Lung (tissue), 12 donors: ENCODE results near the gene TJP1. TPM values are rescaled to one million over a fixed set of nuclear protein-coding genes. Genes with fewer than 3 reads are reported as not detected.

Experiments used
- ATAC-seq: fragments of 200-7000 bp; cut with Tn5 transposase; one replicate; pipeline ENCODE4 v1.9.1; 2020; ENCODE audit warnings: moderate number of reproducible peaks; ENCODE audit not compliant: insufficient read depth, low FRiP score
- DNase-seq, 3 donors: peaks; one replicate each; pipeline ENCODE4 v3.0.0-alpha.2; 2013 to 2017
- H3K27ac ChIP-seq, 2 donors: one replicate each; pipeline ENCODE4 v1.5.1; 2013; ENCODE audit warnings: mild to moderate bottlenecking in 2 of 2, moderate library complexity in 2 of 2, control low read depth in 1 of 2, inconsistent platforms in 1 of 2, low read depth in 1 of 2, low read length in 1 of 2
- H3K27me3 ChIP-seq, 3 donors: one replicate each; pipeline ENCODE4 v1.5.1; 2013; ENCODE audit warnings: low read length in 2 of 3; ENCODE audit not compliant: control insufficient read depth in 3 of 3, insufficient read depth in 3 of 3
- H3K36me3 ChIP-seq, 4 donors: one replicate each; pipeline ENCODE4 v1.5.1; 2013; ENCODE audit warnings: low read length in 4 of 4, mild to moderate bottlenecking in 1 of 4, moderate library complexity in 1 of 4; ENCODE audit not compliant: control insufficient read depth in 4 of 4, insufficient read depth in 4 of 4
- H3K4me1 ChIP-seq, 5 donors: one replicate each; pipeline ENCODE4 v1.5.1; 2013; ENCODE audit warnings: low read length in 5 of 5, mild to moderate bottlenecking in 2 of 5, moderate library complexity in 1 of 5; ENCODE audit not compliant: control insufficient read depth in 5 of 5, insufficient read depth in 5 of 5
- H3K4me3 ChIP-seq: one replicate; pipeline ENCODE4 v1.5.1; 2013; ENCODE audit warnings: mild to moderate bottlenecking, control low read depth, moderate library complexity
- H3K9ac ChIP-seq, 2 donors: one replicate each; pipeline ENCODE4 v1.5.1; 2013; ENCODE audit warnings: low read length in 2 of 2, control low read depth in 1 of 2; ENCODE audit not compliant: insufficient read depth in 1 of 2
- H3K9me3 ChIP-seq, 4 donors: one replicate each; pipeline ENCODE4 v1.5.1; 2013; ENCODE audit warnings: low read length in 3 of 4, mild to moderate bottlenecking in 1 of 4, moderate library complexity in 1 of 4; ENCODE audit not compliant: control insufficient read depth in 4 of 4, insufficient read depth in 3 of 4
- CTCF ChIP-seq: IDR thresholded peaks from 2 replicates; pipeline ENCODE4 v1.5.1; 2012; ENCODE audit warnings: mild to moderate bottlenecking; ENCODE audit errors: control extremely low read depth, extremely low read depth
- WGBS, 2 donors: extraction: QIAGEN DNeasy Blood & Tissue Kit; methylation state at CpG; one replicate each; pipeline ENCODE4 v1.1.7; 2013; 5-methylcytosine and 5-hydroxymethylcytosine counted together
- polyA plus RNA-seq, 2 donors: library from polyadenylated mRNA; stranded (reverse); fragments of 200-250 nt; gene quantifications; one replicate each; pipeline ENCODE4 v1.2.1, GENCODE V29; 2013
- total RNA-seq, 2 donors: library from RNA; depleted of rRNA in 1 of 2; stranded (reverse); fragments of >200 nt in 1 of 2; gene quantifications; one replicate each; pipeline ENCODE4 v1.2.1, GENCODE V29; 2014 to 2021
- donor health status: control.
- donor health status: control.
- donor health status: Bipolar disorder and iron deficiency.
- donor health status: healthy.
- donor health status: DM: yes; HTN: yes; CAD: no.

The TJP1 gene
- total and polyA plus RNA-seq, 4 donors = 20.6 to 211 (median 53.8) TPM

- Histone ChIP-seq H3K4me3 (no peak overlapping the region), H3K4me1 (peaks cover 0 to 15% (median 0%) of the 10 kb centered on the region in 5 donors), H3K27ac (no peak overlapping the region), H3K36me3 (no peaks in the 10 kb centered on the region), H3K27me3 (no peaks in the 10 kb centered on the region), H3K9me3 (no peaks in the 10 kb centered on the region), H3K9ac (no peak overlapping the region)
- no peak for ATAC-seq
- 88 to 93% methylated on average over 4 of the region's 4 CpGs for WGBS, 2 donors
- TF ChIP-seq CTCF = no peak
- DNase-seq = no peak
These were observed 41.2 kb upstream of the TJP1 start for GRCh38 chr15:29863438-29863837.

- TF ChIP-seq CTCF = no peak
- Histone ChIP-seq H3K4me3 (no peak overlapping the region), H3K27ac (no peak overlapping the region), H3K27me3 (no peaks in the 10 kb centered on the region), H3K36me3 (no peaks in the 10 kb centered on the region), H3K4me1 (peaks cover 0 to 15% (median 0%) of the 10 kb centered on the region in 5 donors), H3K9me3 (no peaks in the 10 kb centered on the region), H3K9ac (no peak overlapping the region)
- 82 to 83% methylated on average over 2 of the region's 2 CpGs for WGBS, 2 donors
- no peak for ATAC-seq
- DNase-seq = no peak
These were observed 40.0 kb upstream of the TJP1 start for GRCh38 chr15:29862271-29862670.

DNA sequence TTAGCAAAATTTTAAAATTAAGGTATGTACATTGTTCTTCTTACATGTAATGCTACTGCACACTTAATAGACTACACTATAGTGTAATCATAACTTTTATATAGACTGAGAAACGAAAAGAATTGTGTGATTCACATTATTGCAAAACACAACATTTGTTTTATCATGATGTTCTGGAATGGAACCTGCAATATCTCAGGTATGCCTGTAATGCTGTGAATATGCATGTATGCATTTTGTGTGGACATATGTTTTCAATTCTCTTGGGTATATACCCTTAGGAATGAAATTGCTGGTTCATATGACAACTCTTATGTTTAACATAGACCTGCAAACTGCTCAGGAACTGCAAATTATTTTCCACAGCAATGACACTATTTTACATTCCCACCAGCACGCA, 38.6 kb upstream of the TJP1 start:
- Histone ChIP-seq H3K27me3 (no peaks in the 10 kb centered on the region), H3K27ac (no peak overlapping the region), H3K36me3 (no peaks in the 10 kb centered on the region), H3K4me1 (peaks cover 0 to 15% (median 0%) of the 10 kb centered on the region in 5 donors), H3K9me3 (no peaks in the 10 kb centered on the region), H3K4me3 (no peak overlapping the region), H3K9ac (no peak overlapping the region)
- WGBS, 2 donors = 86 to 91% methylated on average over 2 of the region's 2 CpGs
- DNase-seq (no peak), ATAC-seq (no peak)
- no peak for TF ChIP-seq CTCF
